Activated CD8-positive, alpha-beta memory T cell treated with anti-CD3 and anti-CD28 coated beads for 24 hours (primary cell): Measurements from ENCODE around the gene UBXN10.
A peak's percentile ranks its signal among the peaks of the same experiment; 100 is the strongest.

ENCODE experiments used
- DNase-seq: peaks from one replicate; pipeline ENCODE4 v3.0.0-alpha.2; 2020

Gene UBXN10, protein sequence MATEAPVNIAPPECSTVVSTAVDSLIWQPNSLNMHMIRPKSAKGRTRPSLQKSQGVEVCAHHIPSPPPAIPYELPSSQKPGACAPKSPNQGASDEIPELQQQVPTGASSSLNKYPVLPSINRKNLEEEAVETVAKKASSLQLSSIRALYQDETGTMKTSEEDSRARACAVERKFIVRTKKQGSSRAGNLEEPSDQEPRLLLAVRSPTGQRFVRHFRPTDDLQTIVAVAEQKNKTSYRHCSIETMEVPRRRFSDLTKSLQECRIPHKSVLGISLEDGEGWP

DNA sequence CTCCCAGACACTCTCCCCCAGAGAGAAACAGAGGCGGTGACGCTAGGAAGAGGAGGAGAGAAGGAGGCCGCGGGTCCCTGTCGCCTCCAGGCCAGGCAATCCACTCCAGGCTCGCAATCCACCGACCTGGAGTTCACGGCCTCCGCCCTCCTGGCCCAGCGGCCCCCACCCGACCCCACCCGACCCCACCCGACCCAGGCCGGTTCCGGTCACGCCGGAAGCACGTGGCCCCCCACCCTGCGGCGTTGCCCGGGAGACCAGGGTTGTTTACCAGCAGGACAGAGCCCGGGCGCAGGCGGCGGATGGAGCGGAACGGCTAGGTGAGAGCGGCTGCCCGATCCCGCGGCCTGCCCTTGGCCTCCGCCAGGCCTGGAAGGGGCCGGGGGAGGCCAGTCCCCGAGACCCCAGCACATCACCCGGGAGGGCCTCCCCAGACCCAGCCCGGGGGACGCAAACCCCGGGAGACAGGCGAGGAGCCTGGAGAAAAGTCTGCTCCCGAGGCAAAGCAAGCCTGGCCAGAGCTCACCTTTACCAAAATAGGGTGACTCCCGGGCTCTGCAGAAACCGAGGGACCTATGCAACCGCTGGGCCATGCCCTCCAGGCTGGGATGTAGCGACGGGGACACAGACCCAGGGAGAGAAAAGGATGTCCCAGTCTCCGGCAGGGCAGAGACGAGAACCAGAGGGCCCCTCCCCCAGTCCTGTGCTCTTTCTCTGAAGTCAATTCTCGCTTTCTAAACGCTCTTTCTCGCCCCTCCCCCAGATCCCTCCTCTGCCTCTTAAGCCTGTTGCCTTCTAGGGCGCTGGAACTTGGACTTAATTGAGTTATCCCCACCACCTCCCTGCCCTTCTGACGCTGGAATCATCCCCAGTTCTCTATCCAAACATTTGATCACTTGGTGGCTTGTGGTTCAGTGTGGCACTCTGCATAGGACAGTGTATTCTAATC is at the start of gene UBXN10, which contains the start of gene PLA2G2C:
TSS of gene UBXN10 (plus strand) at position 263 of the 949 bp plus-strand sequence. CDS start 4,466 bp downstream, outside the sequence.
TSS of gene PLA2G2C (minus strand) at position 685 of the 949 bp plus-strand sequence. CDS start 9,155 bp downstream, outside the sequence.
- DNase-seq, result peak; percentile 81

GRCh38 chr1:20136249-20136648 is 49.6 kb upstream of the UBXN10 start:
- DNase-seq, result no peak

DNA sequence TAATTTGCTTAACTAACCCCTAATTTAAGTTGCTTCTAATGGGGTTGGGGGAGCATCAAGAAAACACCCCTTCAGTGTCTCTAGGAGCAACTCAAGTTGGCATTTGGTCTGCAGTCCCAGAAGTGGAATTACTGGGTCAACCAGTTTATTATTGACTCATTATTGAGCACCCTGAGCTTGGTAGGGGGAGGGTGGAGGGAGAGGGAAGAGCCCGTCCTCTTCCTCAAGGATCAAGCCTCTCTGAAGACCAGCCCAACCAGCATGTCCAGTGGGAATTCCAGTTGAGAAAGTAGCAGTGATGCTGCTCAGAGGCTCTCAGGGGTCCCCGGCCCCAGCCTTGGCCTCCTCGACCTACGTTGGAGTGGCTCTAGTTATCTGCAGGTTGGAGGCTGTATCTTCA is 48.8 kb upstream of the UBXN10 start:
- DNase-seq, result no peak

DNA sequence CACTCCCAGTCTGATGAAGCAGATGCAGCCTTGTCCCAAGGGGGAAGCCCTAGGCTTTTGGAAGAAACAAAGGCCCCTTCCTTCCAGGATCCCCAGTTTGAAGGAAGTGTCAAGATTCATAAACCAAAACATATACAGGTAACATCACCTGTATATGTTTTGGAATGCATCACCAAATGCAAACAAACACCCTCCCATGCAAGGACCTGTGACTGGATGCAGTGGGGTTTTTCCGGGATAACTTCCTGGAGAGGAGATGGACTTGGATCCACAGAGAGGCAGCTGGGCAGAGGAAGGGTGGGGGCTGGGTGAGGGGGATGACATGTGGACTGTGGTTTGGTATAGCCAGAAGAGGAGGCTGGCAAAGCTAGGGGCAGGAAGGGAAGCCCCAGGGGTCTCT is 48.3 kb upstream of the UBXN10 start:
- DNase-seq, result no peak

DNA sequence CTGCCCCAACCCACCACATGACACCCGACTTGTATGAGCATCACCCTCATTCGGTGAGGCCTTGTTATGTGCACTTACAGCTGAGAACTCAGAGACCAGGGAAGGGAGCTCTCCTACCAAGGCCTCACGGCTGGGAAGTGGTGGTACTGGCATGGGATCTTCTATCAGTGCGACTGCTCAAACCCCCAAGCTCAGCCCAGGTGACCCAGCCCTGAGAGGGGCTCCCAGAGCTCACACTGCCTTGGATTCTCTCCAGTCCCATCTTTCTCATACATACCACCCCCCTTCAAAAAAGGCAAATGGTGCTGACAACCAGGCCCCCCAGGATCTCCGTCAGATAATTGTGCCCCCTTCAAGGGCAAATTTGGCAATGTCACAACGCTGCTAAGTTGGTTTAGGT is 47.5 kb upstream of the UBXN10 start:
- DNase-seq, result no peak

GRCh38 chr1:20138961-20139550 is 46.8 kb upstream of the UBXN10 start, which contains the start of gene PLA2G2F:
PLA2G2F (plus strand) TSS chr1:20139323; CDS start chr1:20139428, 105 bp downstream.
- DNase-seq, result no peak

GRCh38 chr1:20139776-20140612 is 45.9 kb upstream of the UBXN10 start:
- no peak for DNase-seq

DNA sequence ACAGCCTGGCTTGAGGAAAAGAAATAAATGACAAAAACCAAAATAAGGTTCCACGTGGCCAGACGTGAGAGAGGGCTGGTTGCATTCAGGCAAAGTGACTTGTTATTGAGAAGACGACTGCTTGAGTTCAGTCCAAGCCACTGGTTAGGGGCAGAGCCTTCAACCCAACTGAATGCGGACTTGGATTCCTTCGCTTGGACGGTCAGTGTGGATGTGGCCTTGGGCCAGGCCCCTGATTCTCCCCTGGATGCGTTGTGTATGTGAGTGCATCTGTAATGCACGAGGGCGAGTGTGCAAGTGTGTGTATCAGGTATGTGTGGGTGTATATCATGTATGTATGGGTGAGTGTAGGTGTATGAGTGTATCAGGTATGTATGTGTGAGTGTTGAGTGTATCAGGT is 44.9 kb upstream of the UBXN10 start:
- no peak for DNase-seq

DNA sequence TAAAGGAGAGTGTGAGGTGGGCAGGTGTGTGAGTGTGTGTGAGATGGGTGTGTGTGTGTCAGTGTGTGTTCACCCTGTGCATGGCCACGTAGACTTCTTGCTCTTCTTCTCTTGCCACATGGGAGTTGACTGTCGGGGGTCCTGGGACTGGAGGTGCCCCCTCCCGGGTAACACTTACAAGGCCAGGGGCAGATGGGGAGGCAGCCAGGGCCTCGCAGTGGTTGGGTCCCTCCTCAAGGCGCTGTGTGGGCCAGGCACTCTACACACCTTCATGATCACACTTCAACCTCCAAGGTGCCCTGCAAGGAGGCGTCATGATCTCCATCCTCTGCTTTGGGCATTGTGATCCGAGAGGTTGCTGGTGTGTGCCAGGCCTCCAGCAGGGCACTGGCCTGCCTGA is 44.4 kb upstream of the UBXN10 start:
- DNase-seq, result no peak

GRCh38 chr1:20142001-20142710 is 43.7 kb upstream of the UBXN10 start:
- DNase-seq, result no peak

- DNase-seq, result no peak
Observed at GRCh38 chr1:20143318-20143717, 42.6 kb upstream of the UBXN10 start.

DNA sequence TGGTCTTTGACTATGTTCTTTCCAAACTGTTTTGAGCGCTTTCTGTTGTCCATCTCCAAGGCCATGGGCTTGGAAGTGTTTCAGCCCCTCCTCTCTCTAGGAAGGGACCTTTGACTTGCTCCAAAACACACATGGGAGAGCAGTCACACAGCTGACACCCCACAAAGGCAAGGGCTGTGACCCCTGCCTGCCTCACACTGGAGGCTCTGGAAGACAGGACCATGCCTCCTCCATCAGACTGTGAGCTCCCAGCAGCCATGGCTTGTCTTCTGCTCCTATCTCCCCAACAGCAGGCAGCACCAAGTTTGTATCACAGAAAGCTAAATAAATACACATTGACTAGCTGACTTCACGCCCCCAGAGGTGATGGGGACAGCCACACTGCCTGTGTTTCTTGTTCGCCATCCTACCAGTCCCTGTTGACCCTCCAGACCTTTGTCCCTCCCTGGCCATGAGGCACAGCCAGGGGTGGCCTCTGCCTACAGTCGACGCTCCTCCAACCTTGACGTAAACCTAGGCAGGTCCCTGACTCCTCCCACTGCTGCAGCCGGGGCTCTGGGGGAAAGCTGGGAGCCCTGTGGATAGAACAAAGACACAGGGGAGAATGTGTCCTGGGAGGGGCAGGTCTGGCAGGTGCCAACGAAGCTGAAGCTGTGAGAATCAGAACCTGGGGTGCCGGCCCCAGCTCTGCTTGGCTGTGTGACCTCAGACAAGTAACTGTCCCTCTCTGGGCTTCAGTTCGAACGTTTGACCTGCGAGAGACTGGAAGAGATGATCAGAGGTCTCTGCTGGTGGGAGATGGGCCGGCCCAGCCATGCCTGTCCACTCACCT is 41.9 kb upstream of the UBXN10 start:
- no peak for DNase-seq

GRCh38 chr1:20147846-20148570 is 37.9 kb upstream of the UBXN10 start:
- DNase-seq, result no peak

GRCh38 chr1:20148571-20149500 is 37.1 kb upstream of the UBXN10 start:
- DNase-seq, result no peak

DNA sequence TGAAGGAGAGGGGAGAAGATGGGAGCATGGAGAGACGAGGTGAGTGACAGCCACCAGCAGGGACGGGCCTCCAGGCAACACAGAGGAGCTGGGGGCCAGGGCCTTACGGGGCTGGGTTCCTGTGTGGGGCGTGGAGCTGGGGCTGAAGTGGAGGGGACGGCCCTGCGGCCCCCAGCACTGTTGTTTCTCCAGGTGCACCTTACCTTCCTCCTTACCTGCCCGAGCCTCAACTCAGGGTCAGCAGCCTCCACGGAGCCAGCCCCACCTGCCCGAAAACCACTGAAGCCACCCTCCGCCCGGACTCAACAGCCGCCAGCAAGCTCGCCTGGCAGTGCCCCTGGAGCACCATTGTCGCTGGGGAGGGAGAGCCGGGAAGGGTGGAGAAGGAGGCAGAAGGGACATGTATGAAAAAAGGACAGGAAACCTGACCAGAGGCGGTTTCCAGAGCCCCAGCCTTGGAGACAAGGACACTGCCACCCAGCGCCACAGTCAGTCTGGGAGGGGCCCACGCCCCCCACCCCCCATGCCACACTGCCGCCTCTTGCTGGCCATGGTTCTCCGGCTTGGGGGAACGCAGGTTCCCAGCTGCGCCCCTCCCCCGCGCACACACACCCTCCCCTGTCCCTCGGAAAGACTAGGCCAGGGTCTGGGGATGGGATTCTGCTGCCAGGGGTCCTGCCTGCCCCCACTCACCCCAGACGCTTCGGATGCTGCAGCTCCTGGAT is 36.1 kb upstream of the UBXN10 start:
- DNase-seq, result no peak

GRCh38 chr1:20150326-20150705 is 35.6 kb upstream of the UBXN10 start:
- DNase-seq, result no peak

- no peak for DNase-seq
Observed at GRCh38 chr1:20150969-20151368, 34.9 kb upstream of the UBXN10 start.

DNA sequence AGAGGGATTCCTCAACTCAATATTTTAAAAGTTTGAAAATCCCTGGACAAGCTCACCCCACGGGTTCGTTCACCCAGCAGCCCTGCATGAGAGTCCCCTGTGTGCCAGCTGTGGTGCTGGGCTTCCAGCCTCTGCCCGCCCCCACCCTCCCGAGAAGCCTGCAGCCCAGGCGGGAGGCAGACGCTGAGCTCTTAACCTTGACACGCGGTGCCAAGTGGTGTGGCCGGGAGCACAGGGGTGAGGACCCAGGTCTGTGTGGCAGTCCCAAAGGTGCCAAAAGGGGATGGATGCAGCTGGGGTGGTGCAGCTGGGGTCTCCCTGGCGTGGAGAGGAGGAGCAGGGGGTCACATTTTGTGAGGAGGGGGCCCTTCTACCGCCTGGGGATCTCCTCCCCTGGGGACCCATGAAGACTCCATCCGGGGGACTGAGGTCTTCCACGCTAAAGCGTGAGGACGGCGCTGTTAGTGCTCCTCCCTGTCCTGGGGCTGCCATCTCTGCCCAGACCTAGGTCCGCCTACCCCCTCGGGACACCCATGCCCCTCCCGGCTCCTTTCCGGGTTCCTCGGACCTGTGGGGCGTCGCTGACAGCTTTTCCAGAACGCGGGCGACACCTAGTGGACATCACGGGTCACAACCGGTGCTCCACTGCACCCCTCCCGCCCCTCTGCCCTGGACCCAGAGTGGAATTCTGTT is 33.8 kb upstream of the UBXN10 start:
- peak; percentile 93 for DNase-seq
